Esophagus mucosa (tissue), 1 donor: ENCODE data around the gene OCEL1. TPM values are rescaled to one million over a fixed set of nuclear protein-coding genes. Genes with fewer than 3 reads are reported as not detected.

ENCODE experiments used
- ATAC-seq: fragments of 200-7000 bp; cut with Tn5 transposase; one replicate; pipeline ENCODE4 v1.9.1; 2020
- total RNA-seq: library from RNA; stranded (reverse); gene quantifications from one replicate; pipeline ENCODE4 v1.2.4, GENCODE V29; 2023
- donor health status: DM: yes; HTN: yes; CAD: no.

OCEL1 gene
- total RNA-seq, 1 donor from 2014 or later = 13.3 TPM

DNA sequence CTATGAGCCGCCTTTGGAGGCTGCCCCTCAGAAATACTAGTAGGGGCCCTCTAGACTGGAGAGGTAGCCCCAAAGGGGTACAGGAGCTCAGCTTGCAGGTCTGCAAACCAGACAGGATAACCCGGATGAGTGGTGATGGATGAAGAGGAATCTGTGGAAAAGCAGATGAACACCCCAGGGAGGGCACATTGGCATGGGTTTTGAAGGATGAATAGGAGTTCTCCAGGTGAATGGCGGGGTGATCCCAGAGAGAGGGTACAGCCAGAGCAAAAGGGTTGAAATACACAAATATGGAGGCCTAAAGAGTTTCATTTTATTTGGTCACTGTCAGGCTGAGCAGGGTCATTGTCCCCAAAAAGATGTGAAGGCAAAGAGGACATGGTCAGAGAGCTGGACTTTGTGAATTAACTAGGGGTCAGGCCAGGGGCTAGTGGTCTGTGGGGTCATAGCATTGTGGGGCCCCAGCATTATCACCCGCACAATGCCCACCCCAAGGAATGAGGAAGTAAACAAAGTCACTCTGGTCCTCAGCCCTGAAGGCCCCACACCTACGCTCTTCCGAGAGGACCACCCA lies 14.9 kb downstream of the OCEL1 start:
- no peak for ATAC-seq

DNA sequence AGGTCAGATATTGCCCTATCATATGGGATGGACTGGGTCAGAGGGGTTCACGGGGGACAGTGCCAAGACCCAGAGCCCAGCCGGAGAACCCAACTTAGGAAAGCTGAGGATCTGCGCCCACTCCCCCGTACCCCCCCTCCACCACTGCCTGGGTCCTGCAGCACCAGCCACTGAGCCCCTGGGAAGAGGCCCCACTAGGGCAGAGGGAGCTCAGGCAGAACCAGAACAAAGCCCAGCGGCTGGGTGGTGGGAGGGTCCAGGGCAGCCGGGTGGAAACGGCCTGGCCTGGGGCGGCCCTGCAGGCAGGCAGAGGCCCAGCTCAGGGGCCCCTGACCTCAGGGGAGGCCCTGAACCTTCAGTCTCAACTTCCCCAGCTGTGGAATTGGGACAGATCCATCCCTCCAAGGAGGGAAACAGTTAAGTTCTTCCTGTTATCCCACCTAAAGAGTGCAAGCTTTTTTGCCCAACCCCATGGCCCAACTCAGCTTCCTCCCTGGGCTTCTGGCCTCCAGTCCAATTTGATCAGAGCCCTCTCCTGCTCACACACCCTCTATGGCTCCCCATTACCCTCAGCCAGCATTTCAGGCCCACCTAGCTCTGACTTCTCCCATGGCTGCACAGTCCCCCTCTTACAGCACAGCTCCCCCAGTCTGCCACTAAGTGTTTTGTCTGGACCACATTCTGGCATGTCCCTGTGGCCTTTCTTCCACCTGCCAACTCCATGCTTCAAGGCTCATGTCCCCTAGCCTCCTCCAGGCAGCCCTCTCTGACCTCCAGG lies 16.6 kb downstream of the OCEL1 start:
- ATAC-seq = no peak

DNA sequence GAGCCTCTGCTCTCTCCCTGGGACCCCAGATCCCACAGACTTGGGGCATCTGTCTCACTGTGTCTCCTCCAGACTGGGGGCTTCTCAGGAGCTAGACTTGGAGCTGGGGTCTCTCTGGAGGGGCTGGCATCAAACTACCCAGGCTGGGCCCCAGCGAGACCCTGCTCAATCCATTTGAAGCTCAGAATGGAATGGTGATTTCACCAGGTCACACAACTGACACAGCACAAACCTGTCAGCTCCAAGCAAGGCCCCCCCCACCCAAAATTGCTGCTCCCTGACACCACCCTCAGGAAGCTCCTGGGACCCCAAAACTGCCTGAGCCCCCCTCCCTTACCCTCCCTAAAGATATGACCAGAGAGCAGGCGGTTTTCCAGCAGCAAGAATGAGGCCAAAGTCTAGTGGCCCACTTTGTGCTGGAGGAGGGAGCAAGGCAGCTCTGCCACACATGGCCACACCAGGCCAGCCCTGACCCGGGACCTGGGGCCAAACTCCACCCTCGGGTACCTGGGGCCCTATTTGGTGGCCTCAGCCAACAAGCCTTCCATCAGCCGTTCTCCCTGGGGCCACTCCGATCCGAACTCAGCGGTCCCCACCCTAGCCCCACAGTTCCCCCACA lies 17.3 kb downstream of the OCEL1 start:
- no peak for ATAC-seq

DNA sequence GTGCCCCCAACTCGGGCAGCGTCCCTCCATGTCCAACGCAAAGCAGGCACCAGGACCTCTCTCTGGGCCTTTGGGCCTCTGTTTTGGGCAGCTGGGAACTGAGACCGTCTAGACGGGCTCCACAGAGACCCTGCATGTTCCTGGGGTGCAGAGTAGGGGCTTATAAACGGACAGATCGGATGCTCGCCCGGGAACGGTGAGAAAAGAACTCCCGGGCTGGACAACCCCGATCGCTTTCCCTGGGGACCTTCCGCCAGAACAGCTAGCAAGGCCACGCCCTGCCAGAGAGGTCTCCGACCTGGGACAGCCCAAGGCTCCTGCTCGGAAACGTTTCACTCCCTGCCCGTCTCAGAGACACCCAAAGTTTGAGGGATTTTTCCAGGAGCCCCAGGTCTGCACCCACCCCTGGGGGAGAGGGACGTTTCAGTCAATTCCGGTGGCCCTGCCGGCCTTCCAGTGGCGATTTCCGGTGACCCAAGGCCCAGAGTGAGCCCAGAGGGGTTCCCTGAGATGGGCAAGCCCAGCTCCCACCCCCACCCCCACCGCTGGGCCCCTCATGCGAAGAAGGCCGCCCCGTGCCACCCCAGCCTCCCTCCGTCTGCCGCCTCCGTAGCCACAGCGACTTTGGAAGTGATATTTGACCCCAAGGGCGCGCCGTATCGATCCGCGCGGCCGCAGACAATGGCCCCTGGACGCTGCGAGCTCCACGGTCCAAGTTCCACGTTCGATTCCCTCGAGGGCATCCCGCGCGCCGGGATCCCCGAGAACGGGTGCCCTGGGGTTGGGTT lies 18.0 kb downstream of the OCEL1 start:
- no peak for ATAC-seq

DNA sequence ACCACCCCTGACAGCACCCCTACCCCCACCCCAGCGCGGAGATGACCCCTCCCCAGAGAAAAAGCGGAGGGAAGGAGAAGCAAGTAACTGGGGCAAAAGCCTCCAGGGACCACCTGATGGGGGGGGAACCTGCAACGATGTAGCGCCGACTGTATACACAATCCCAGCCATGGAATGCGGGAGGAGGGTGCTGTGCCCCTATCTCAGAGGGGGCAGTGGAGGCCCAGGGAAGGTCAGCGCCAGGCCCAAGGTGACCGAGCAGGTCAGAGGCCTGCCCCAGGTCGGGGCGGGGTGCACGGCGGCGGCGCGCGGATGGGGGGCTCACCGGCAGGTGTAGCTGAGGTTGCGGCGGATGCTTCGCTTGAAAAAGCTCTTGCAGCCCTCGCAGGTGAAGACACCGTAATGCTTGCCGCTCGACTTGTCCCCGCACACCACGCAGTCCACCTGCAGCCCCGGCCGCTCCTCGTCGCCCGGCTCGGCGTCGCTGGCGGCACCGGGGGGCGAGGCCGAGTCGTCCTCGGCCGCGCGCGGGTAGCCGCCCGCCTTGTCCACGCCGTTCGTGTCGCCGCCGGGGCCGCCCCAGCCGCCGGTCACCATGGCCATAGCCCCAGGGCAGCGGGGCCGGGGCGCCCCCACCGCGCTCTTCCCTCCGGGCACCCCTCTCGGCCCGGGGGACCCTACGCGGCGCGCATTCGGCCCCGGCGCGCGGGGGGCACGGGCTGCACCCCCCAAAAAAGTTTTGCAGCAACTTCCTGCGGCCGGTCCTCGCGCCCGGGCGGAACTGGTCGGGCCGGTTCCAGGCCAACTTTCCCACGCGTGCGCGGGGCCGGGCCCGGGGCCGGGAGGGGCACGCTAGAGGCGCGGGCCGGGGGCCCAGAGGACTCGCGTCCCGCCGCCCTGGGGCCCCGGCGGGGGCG lies 18.9 kb downstream of the OCEL1 start:
- no peak for ATAC-seq

DNA sequence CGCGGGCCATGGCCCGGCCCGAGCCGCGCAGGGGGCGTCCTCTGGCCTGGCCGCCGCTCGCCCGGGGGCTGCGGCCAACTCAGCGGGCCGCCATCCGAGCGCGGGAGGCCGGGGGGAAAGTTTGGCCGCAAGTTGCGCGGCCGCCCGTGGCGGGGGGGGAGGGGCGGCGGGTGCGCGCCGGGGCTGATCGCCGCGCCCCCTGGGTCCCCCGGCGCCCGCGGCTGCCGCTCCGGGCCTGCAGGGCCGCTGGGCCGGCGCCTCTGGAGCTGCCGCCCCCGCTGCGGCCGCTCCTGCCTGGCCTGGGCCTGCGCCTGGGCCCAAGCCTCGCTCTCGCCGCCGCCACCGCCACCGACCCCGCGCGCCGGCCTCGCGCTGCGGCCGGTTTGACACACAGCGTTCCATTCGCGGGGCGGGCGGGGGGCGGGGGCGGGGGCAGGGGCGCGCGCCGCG lies 19.5 kb downstream of the OCEL1 start, which contains the start of gene NR2F6:
Gene NR2F6 (minus strand): TSS at position 385 of the 450 bp plus-strand sequence. CDS start 699 bp downstream, outside the sequence.
- no peak for ATAC-seq

DNA sequence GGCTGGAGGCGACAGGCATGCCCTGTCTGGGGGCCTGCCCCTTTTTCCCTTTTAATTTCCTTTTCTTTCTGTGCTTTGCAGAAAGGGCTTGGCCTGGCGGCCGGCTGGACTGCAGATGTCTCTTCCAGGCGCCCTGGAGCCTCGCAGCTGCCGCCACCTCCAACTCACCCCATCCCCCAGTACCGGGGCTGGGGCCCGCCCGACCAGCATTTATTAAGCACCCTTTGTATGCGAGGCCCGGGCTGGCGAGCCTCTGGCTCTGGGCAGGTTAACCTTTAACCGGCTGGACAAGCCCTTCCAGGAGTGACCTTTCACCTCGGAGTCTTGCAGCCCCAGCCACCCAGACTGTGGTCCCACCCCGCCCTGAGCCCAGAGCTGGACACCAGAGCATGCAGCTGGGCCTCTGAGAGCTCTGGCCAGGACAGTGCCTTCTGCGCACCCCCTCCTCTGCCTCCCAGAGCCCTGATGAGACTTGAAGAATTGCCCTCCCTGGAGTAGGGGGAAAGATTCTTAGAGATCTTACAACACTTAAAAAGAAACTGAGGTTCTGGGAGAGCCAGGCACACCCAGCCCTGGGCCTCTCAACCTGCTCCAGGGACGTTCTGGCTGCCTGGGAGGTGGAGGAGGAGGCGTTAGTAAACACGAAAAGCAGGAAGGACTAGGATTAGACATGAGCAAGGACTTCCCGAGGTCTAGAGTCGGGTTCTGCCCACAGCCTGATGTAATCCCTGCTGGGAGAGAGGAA lies 20.8 kb downstream of the OCEL1 start:
- peak; percentile 60 for ATAC-seq

DNA sequence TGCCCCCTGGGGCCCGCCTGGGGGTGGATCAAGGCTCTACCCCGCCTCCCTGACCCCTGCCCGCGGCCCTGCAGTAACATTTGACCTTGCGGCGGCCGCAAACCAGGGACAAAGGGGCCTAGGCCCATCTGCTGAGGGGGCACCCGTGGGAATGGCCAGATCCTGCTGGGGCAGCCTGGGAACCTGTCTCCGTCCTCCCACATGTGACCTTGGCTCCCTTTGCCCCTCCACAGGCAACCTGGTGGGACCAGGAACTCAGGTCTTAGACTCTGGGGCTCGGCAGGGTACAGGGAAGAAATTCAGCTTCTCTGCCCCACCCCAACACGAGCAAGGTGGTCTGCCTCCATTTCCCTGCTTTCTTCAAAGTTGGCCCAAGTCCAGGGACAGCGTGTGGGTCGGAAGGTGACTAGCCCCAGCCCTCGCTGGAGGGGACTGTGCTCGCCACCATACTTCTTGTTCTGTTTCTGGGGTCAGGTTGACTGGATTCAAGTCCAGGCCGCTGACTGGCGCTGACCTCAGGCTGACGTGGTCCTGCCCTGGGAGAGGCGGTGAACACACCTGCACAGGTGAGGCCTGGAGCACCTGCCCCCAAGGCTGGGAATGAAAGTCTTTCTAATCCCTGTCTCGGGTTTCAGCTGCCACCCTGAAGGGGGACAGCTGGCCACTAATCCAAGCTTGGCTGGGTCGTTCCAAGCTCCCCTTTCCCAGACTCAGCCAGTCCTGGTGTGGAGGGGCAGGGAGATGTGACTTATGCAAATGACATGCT lies 22.2 kb downstream of the OCEL1 start:
- peak; percentile 21 for ATAC-seq

DNA sequence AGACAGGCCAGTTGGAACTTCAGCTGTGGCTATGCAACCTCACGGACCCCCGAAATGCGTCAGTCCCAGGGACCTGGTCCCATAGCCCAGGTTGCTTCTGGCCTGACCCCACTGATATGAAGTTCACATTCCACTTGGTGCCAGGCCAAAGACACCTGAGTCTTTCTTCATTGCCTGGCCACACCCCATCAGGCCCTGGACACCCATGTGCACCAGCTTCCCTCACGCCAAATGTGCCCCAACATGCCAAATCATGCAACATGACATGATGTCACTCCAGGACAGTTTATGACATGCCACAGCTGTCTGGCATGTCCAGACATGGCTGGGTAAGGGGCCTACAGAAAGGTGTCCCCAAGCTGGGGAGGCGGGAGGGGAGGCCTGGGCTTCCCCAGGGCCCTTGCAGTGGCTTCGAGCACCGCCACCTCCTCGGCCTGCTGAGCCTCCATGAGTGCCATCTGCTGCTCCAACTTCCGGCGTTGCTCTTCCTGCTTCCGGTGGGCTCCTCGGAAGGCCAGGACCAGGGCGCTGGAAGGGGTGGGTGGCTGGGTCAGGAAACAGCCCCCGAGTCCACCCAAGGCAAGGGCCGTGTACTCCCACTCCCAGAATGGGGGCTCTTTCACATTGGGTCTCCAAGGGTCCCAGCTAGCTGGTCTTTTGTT lies 24.0 kb downstream of the OCEL1 start:
- ATAC-seq = peak; percentile 6

DNA sequence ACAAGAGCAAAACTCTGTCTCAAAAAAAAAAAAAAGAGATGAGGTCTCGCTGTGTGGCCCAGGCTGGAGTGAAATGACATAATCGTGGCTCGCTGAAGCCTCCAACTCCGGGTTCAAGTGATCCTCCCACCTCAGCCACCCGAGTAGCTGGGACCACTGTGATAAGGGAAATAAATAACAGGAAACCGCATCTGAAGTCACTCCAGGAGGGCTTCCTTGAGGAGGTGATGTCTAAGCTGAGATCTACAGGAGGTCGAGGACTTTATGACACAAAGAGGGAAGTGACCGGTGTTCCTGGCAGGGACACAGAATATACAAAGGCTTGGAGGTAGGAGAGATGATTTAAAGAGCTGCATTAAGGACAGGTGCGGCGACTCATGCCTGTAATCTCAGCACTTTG lies 28.6 kb downstream of the OCEL1 start:
- no peak for ATAC-seq

DNA sequence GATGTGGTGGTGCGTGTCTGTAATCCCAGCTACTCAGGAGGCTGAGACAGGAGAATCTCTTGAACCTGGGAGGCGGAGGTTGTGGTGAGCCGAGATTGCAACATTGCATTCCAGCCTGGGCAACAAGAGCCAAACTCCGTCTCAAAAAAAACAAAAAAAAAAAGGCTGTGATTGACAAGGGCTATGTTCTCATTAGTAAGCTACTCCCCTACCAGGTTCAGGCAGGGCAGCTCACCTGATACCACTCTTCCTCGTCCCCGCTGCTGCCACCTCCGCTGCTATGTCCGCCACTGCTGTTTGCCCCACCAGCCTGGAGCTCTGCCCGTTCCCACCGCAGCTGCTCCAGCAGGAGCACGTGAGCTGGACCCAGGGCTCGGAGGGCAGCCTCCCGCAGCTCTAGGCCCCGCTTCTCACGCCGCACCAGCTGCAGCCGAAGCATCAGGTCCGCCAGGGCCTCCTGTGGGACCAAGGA lies 29.2 kb downstream of the OCEL1 start:
- ATAC-seq = peak; percentile 53

DNA sequence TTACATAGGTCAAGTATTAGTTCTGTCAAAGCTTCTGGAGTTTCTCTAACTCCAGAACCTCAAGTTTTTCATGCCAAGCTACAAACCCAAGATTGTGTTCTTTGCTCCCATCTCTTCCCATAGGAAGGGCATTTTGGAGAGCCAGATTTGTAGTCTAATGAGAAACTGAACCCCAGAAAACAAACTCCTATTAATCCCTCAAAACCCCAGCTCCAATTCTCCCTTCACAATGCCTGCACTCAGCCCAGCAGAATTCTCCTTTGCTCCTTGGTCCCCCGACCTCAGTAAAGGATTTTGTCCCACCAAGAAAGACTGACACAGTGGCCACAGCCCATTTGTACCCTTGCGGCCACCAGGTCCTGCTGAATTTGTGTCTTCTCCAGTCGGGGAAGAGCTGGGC lies 30.1 kb downstream of the OCEL1 start:
- ATAC-seq = no peak

DNA sequence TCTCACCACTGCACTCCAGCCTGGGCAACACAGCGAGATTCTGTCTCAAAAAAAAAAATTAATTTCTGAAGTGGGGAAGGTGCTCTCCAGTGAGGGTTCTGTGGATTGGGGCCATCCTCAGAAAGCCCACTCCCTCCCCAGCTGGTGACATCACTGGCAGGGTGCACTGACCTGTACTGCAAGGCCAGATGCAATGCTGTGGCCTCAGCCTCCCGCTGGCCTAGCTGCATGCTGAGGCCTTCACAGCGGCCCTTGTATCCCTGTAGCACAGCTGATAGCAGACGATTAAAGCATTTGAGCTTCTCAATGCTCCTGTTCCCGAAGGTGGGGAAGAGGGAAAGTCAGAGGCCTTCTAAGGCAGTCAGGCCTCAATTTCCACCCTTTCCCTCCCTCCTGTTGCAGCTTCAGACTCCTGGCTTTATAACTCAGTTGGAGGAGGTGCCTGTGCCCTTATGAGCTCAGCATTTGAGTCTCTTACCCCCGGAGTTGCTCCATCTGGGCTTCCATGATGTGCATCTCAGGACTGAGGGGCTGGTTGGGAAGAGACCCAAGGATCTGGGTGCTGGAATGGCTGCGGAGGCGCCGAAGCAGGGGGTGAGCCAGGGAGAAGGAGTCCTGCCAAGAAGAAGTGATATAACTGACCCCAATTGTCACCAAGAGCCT lies 33.2 kb downstream of the OCEL1 start:
- ATAC-seq = no peak

DNA sequence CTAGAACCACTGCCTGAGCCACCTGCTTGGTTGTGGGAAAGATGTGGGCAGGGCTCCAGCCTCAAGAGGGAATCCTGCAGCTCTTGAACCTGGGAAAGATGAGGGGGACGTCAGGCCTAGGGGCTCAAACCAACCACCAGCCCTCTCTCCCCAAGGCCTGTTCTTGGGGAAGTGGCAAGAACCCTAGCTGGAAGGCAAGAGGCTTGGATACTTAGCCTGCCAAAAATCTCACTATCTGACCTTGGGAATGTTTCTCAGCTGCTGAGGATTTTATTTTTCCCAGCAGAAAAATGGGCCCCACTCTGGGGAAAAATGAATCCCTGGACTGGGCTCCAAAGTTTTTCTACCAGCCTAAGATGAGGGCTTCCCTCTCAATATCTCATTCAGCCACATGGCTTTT lies 33.9 kb downstream of the OCEL1 start:
- ATAC-seq = no peak

DNA sequence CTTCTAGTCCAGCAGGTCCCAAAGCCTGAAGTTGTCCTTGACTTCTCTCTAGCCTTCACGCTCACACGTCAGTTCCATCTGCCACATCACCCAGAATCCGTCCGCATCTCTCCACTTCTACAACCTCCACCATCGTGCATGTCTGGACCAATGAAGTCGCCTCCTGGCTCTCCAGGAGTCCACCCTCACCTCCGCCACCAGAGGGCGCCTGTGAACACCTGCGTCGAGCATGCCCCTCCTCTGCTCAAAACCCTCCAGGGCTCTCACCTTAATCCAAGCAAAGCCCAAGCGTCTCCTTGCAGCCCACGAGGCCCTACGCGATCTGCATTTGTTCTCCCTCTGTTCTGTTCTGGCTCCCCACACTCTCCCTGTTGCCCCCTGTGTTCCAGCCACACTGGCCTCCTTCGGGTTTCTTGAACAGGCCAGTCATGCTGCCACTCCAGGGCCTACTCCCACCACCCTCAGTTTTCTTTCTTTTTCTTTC lies 34.9 kb downstream of the OCEL1 start:
- peak; percentile 92 for ATAC-seq

DNA sequence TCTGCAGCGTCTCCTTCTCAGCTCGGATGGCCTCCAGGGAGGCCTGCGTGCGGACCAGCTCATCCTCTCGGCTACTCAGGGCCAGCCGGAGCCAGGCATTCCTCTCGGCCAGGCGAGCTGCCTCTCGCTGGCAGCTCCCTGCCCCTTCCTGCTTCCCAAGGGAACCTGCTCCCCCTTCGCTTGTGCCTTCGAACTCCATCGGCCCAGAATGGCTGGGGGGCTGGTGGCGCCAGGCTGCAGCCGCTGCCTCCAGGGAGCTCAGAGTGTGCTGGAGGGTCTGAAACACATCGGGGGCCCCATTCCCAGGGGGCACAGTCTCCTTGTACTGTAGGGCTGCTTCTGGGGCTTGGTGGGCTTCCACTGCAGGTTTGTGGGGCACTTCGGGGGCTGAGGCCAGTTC lies 36.5 kb downstream of the OCEL1 start:
- no peak for ATAC-seq

DNA sequence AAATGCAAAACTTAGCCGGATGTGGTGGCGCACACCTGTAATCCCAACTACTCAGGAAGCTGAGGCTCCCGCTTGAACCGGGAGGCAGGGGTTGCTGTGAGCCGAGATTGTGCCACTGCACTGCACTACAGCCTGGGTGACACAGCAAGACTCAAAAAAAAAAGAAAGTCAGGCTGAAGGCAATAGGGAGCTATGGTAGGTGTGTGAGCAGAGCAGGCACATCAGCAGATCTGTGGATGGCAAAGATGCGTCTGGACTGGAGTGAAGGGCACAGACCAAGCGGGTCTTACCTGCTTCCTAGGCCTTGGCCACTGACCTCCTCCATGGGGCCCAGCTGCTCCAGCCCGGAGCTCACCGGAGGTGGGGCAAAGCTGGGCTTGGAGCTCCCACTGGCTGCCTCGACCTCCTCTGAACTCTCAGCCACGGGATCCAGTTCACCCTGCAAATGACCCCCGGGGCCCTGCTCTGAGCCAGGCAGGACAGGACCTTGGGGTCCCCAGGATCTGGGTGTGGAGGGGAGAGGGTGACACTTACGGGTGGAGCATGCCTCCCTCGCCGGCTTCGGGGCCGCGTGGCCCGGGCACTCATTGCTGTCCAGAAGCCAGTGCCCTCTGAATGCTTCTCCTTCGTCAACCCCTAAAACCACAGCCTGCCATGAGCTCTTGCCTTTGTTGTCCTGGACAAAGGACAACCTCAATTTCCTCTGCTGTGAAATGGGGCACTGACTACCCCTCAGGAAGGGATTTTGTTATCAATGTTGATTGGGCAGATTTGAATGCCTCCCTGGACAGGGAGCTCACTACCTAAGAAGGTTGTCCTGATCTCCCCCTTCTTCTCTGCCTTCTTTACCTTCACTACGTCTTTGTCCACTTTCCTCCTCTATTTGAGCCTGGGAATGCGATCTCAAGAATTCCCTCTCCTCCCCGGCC lies 38.0 kb downstream of the OCEL1 start:
- ATAC-seq = no peak

DNA sequence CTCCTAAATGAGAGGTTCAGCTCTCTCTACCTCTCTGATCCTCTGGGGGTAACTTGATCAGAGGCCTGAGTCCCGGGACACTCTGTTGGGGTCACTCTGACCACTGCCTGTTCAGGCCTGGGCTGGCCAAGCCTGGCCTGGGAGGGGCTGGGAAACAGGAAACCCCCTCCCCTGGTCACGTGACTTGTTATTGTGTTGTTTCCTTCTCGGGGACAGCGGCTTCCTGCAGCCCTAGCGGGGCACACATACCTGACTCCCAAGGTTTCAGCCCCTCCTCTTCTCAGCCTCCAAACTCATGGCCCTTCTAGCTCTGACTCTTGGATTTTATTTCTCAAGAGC lies 38.6 kb downstream of the OCEL1 start, which contains the start of gene USHBP1:
Gene USHBP1 (minus strand): TSS at position 105 of the 339 bp plus-strand sequence. CDS start 446 bp downstream, outside the sequence.
- no peak for ATAC-seq
